ENCODE measurements around the gene ALDH1A2.

ALDH1A2 gene

DNA sequence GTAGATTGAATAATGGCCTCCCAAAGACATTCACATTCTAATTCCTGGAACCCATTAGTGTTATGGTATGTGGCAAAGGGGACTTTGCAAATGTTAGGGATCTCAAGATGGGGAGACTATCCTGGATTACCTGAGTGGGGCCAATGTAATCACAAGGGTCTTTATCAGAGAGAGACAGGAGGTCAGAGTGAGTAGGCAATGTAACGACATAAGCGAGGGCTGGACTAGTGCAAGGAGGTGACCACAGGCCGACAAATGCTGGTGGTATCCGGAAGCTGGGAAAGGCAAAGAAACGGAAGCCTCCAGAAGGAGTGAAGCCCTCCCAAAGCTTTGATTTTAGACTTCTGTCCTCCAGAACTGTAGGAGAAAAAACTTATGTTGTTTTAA, 46.2 kb upstream of the ALDH1A2 start:
- ChIA-PET CTCF (no interaction called here), POLR2A (no interaction called here)
- Histone ChIP-seq H3K27ac (ENCODE audit: extremely low read depth, low read depth, low read length) (no peak overlapping the region), H3K4me3 (ENCODE audit: low read depth, low read length) (no peak overlapping the region), H3K36me3 (ENCODE audit: control insufficient read depth in 2 of 2, insufficient read depth in 1 of 2, low read length in 2 of 2) (no peaks in the 10 kb centered on the region), H3K9me3 (ENCODE audit: control insufficient read depth, insufficient read depth, low read depth, low read length) (no peaks in the 10 kb centered on the region), H3K4me1 (ENCODE audit: control insufficient read depth, insufficient read depth, low read length) (no peaks in the 10 kb centered on the region)
- TF ChIP-seq ZNF76 (tag by site-specific recombination; IDR thresholded peaks at IDR 0.05; ENCODE audit: borderline replicate concordance, low read depth): no peak
- no peak for TF ChIP-seq ZNF670 (tag by site-specific recombination; IDR thresholded peaks at IDR 0.05; ENCODE audit: low read depth)
- no peak for TF ChIP-seq ZNF174 (tag by site-specific recombination; IDR thresholded peaks at IDR 0.05)
- no peak for TF ChIP-seq RBAK (tag by site-specific recombination; IDR thresholded peaks at IDR 0.05)
- no peak for TF ChIP-seq ZNF629 (tag by site-specific recombination; IDR thresholded peaks at IDR 0.05)
- TF ChIP-seq ZNF366 (tag by site-specific recombination; conservative IDR thresholded peaks at IDR 0.05): no peak
- no peak for TF ChIP-seq PRDM6 (tag by site-specific recombination; IDR thresholded peaks at IDR 0.05)
- no peak for TF ChIP-seq PRDM4 (tag by site-specific recombination; IDR thresholded peaks at IDR 0.05)
- TF ChIP-seq KLF16 (tag by site-specific recombination; IDR thresholded peaks at IDR 0.05): no peak
- TF ChIP-seq, protein P1, sequence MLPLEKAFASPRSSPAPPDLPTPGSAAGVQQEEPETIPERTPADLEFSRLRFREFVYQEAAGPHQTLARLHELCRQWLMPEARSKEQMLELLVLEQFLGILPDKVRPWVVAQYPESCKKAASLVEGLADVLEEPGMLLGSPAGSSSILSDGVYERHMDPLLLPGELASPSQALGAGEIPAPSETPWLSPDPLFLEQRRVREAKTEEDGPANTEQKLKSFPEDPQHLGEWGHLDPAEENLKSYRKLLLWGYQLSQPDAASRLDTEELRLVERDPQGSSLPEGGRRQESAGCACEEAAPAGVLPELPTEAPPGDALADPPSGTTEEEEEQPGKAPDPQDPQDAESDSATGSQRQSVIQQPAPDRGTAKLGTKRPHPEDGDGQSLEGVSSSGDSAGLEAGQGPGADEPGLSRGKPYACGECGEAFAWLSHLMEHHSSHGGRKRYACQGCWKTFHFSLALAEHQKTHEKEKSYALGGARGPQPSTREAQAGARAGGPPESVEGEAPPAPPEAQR (tag by site-specific recombination; IDR thresholded peaks at IDR 0.05): no peak
- no peak for TF ChIP-seq ZNF324 (tag by site-specific recombination; IDR thresholded peaks at IDR 0.05)
- TF ChIP-seq ZNF121 (tag by site-specific recombination; IDR thresholded peaks at IDR 0.05): no peak
- TF ChIP-seq ZNF664 (tag by site-specific recombination; IDR thresholded peaks at IDR 0.05): no peak

GRCh38 chr15:58110999-58111717, 45.6 kb upstream of the ALDH1A2 start:
- ChIA-PET POLR2A (no interaction called here), CTCF (no interaction called here)
- H3K4me3 ChIP-seq (ENCODE audit: low read depth, low read length): no peak overlapping the region
- no peaks in the 10 kb centered on the region for H3K9me3 ChIP-seq (ENCODE audit: control insufficient read depth, insufficient read depth, low read depth, low read length)
- no peaks in the 10 kb centered on the region for H3K36me3 ChIP-seq (ENCODE audit: control insufficient read depth in 2 of 2, insufficient read depth in 1 of 2, low read length in 2 of 2)
- H3K4me1 ChIP-seq (ENCODE audit: control insufficient read depth, insufficient read depth, low read length): no peaks in the 10 kb centered on the region
- H3K27ac ChIP-seq (ENCODE audit: extremely low read depth, low read depth, low read length): no peak overlapping the region
- TF ChIP-seq, protein P2, sequence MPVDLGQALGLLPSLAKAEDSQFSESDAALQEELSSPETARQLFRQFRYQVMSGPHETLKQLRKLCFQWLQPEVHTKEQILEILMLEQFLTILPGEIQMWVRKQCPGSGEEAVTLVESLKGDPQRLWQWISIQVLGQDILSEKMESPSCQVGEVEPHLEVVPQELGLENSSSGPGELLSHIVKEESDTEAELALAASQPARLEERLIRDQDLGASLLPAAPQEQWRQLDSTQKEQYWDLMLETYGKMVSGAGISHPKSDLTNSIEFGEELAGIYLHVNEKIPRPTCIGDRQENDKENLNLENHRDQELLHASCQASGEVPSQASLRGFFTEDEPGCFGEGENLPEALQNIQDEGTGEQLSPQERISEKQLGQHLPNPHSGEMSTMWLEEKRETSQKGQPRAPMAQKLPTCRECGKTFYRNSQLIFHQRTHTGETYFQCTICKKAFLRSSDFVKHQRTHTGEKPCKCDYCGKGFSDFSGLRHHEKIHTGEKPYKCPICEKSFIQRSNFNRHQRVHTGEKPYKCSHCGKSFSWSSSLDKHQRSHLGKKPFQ (tag by site-specific recombination; IDR thresholded peaks at IDR 0.05): no peak
- TF ChIP-seq ZNF280D (tag by site-specific recombination; IDR thresholded peaks at IDR 0.05) (no peak), SCRT2 (tag by site-specific recombination; IDR thresholded peaks at IDR 0.05) (no peak), ZNF473 (tag by site-specific recombination; IDR thresholded peaks at IDR 0.05) (no peak), ZNF138 (tag by site-specific recombination; IDR thresholded peaks at IDR 0.05; ENCODE audit: borderline replicate concordance) (no peak), ZNF610 (tag by site-specific recombination; IDR thresholded peaks at IDR 0.05; ENCODE audit: borderline replicate concordance) (no peak), ZNF140 (tag by site-specific recombination; IDR thresholded peaks at IDR 0.05) (no peak), ZNF341 (tag by site-specific recombination; IDR thresholded peaks at IDR 0.05; ENCODE audit: low read depth) (no peak), ZFHX2 (tag by site-specific recombination; conservative IDR thresholded peaks at IDR 0.05) (no peak), ZBTB17 (tag by site-specific recombination; IDR thresholded peaks at IDR 0.05) (no peak)
- TF ChIP-seq, protein P3, sequence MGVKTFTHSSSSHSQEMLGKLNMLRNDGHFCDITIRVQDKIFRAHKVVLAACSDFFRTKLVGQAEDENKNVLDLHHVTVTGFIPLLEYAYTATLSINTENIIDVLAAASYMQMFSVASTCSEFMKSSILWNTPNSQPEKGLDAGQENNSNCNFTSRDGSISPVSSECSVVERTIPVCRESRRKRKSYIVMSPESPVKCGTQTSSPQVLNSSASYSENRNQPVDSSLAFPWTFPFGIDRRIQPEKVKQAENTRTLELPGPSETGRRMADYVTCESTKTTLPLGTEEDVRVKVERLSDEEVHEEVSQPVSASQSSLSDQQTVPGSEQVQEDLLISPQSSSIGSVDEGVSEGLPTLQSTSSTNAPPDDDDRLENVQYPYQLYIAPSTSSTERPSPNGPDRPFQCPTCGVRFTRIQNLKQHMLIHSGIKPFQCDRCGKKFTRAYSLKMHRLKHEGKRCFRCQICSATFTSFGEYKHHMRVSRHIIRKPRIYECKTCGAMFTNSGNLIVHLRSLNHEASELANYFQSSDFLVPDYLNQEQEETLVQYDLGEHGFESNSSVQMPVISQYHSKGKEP (tag by site-specific recombination; IDR thresholded peaks at IDR 0.05): no peak
